ENCODE results near the gene RNASE3.

Gene RNASE3

GRCh38 chr14:20853042-20853441, 38.1 kb upstream of the RNASE3 start:
- Histone ChIP-seq H3K79me1 (ENCODE audit: low read length) (no peaks in the 10 kb centered on the region), H3K18ac (ENCODE audit: low read length) (no peak overlapping the region), H3K4me3 (ENCODE audit: low read depth, low read length) (no peak overlapping the region), H3K9ac (ENCODE audit: low read length) (no peak overlapping the region), H3K14ac (ENCODE audit: low read length) (no peak overlapping the region), H4K91ac (ENCODE audit: low read depth, low read length) (no peak overlapping the region), H2AFZ (ENCODE audit: insufficient read depth, low read length, poor library complexity) (no peak overlapping the region), H3K79me2 (ENCODE audit: control insufficient read depth, insufficient read depth, low read length, poor library complexity) (no peaks in the 10 kb centered on the region), H3K4me1 (ENCODE audit: control insufficient read depth in 1 of 2, insufficient read depth in 2 of 2, low read length in 2 of 2) (peaks cover 6 to 11% of the 10 kb centered on the region in 2 experiments), H3K27ac (ENCODE audit: low read depth, low read length) (no peak overlapping the region), H3K36me3 (ENCODE audit: control insufficient read depth in 1 of 2, insufficient read depth in 2 of 2, low read length in 2 of 2) (no peaks in the 10 kb centered on the region), H3K9me3 (ENCODE audit: insufficient read depth, low read depth, low read length) (no peaks in the 10 kb centered on the region), H3K4ac (ENCODE audit: low read depth, low read length) (no peak overlapping the region), H3K27me3 (ENCODE audit: insufficient read depth, low read length) (no peaks in the 10 kb centered on the region), H3K4me2 (ENCODE audit: low read length) (no peak overlapping the region), H2BK12ac (ENCODE audit: low read length) (no peak overlapping the region), H4K8ac (ENCODE audit: low read depth, low read length) (no peak overlapping the region), H2AK5ac (ENCODE audit: low read length) (no peak overlapping the region), H2BK5ac (ENCODE audit: low read depth, low read length, poor library complexity) (no peak overlapping the region), H2BK120ac (ENCODE audit: insufficient read depth, low read length, poor library complexity) (no peak overlapping the region), H3K23ac (ENCODE audit: low read length) (no peak overlapping the region), H4K12ac (ENCODE audit: low read depth, low read length) (no peak overlapping the region)
- no CpG with 5 or more reads among the region's 4 CpGs for WGBS (ENCODE audit: extremely low coverage, insufficient coverage, insufficient read length)
- DNase-seq = no peak

DNA sequence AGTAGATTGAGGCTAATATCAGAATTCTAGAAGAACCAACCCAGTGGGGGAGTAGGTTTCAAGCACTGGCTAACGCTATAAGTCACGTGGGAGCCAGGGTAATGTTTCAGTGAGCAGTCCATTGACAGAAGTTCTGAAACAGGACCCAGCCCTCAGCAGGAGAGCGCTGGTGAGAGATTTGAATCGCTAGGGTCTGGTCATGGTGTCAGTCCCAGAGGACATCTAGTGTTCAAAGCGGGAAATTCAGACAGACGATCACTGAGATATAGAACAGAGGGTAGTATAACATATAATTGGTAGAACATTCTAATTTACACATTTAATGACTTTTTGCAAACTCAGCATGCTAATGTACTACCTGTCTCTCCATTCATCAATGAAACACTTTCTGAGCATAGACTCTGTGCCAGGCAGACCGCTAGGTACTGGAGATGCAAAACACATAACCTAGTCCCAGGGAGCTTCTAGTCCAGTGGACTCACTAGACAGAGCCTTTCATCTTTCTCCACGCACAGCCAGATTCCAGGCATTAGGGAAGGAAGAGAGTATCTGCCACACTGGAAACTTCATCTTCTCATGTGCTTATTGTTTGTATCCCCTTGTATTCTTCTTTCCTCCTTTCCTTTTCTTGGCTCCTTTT, 35.4 kb upstream of the RNASE3 start:
- DNase-seq = peak; percentile 47 to 81
- no peak overlapping the region for H3K18ac ChIP-seq (ENCODE audit: low read length)
- H3K79me2 ChIP-seq (ENCODE audit: control insufficient read depth, insufficient read depth, low read length, poor library complexity) = no peaks in the 10 kb centered on the region
- no peak overlapping the region for H3K4me3 ChIP-seq (ENCODE audit: low read depth, low read length)
- no peaks in the 10 kb centered on the region for H3K36me3 ChIP-seq (ENCODE audit: control insufficient read depth in 1 of 2, insufficient read depth in 2 of 2, low read length in 2 of 2)
- H2AFZ ChIP-seq (ENCODE audit: insufficient read depth, low read length, poor library complexity) = no peak overlapping the region
- H3K27me3 ChIP-seq (ENCODE audit: insufficient read depth, low read length) = no peaks in the 10 kb centered on the region
- no peak overlapping the region for H3K23ac ChIP-seq (ENCODE audit: low read length)
- H4K91ac ChIP-seq (ENCODE audit: low read depth, low read length) = no peak overlapping the region
- no CpG with 5 or more reads among the region's 8 CpGs for WGBS (ENCODE audit: extremely low coverage, insufficient coverage, insufficient read length)
- no peak overlapping the region for H4K12ac ChIP-seq (ENCODE audit: low read depth, low read length)
- no peak overlapping the region for H2AK5ac ChIP-seq (ENCODE audit: low read length)
- peaks cover 1 to 2% of the 10 kb centered on the region in 2 experiments for H3K4me1 ChIP-seq (ENCODE audit: control insufficient read depth in 1 of 2, insufficient read depth in 2 of 2, low read length in 2 of 2)
- peak overlapping the region; percentile 14 for H3K4me2 ChIP-seq (ENCODE audit: low read length)
- H3K9me3 ChIP-seq (ENCODE audit: insufficient read depth, low read depth, low read length) = no peaks in the 10 kb centered on the region
- H2BK120ac ChIP-seq (ENCODE audit: insufficient read depth, low read length, poor library complexity) = no peak overlapping the region
- no peak overlapping the region for H4K8ac ChIP-seq (ENCODE audit: low read depth, low read length)
- no peak overlapping the region for H2BK12ac ChIP-seq (ENCODE audit: low read length)
- H3K14ac ChIP-seq (ENCODE audit: low read length) = no peak overlapping the region
- no peak overlapping the region for H2BK5ac ChIP-seq (ENCODE audit: low read depth, low read length, poor library complexity)
- no peak overlapping the region for H3K4ac ChIP-seq (ENCODE audit: low read depth, low read length)
- H3K27ac ChIP-seq (ENCODE audit: low read depth, low read length) = no peak overlapping the region
- no peaks in the 10 kb centered on the region for H3K79me1 ChIP-seq (ENCODE audit: low read length)
- no peak overlapping the region for H3K9ac ChIP-seq (ENCODE audit: low read length)

DNA sequence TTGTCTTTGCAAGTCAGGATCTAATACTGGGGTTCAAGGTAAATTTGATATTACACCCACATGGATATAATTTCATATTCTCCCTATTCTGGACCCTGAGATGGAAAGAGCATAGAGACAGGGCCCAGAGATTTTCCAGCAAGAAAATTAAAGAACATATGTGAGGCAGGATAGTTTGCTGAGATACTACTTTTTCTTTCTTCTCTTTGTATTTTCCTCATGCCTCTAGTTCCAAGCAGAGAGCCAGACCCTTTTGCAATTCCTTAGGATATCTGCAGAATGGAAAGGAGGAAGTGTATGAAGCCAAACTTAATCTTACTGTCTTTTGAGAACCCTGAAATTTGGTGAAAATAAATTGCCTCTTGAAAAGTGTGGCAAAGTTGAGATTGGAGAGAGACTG, 34.0 kb upstream of the RNASE3 start:
- Histone ChIP-seq H3K9ac (ENCODE audit: low read length) (no peak overlapping the region), H2AFZ (ENCODE audit: insufficient read depth, low read length, poor library complexity) (no peak overlapping the region), H3K79me2 (ENCODE audit: control insufficient read depth, insufficient read depth, low read length, poor library complexity) (no peaks in the 10 kb centered on the region), H3K4ac (ENCODE audit: low read depth, low read length) (no peak overlapping the region), H2AK5ac (ENCODE audit: low read length) (no peak overlapping the region), H3K18ac (ENCODE audit: low read length) (no peak overlapping the region), H3K14ac (ENCODE audit: low read length) (no peak overlapping the region), H2BK5ac (ENCODE audit: low read depth, low read length, poor library complexity) (no peak overlapping the region), H4K91ac (ENCODE audit: low read depth, low read length) (no peak overlapping the region), H3K4me3 (ENCODE audit: low read depth, low read length) (no peak overlapping the region), H4K12ac (ENCODE audit: low read depth, low read length) (no peak overlapping the region), H2BK120ac (ENCODE audit: insufficient read depth, low read length, poor library complexity) (no peak overlapping the region), H3K4me1 (ENCODE audit: control insufficient read depth in 1 of 2, insufficient read depth in 2 of 2, low read length in 2 of 2) (peaks cover 1 to 2% of the 10 kb centered on the region in 2 experiments), H3K27ac (ENCODE audit: low read depth, low read length) (no peak overlapping the region), H3K4me2 (ENCODE audit: low read length) (peak overlapping the region; percentile 34), H3K79me1 (ENCODE audit: low read length) (no peaks in the 10 kb centered on the region), H3K36me3 (ENCODE audit: control insufficient read depth in 1 of 2, insufficient read depth in 2 of 2, low read length in 2 of 2) (no peaks in the 10 kb centered on the region), H4K8ac (ENCODE audit: low read depth, low read length) (no peak overlapping the region), H3K9me3 (ENCODE audit: insufficient read depth, low read depth, low read length) (no peaks in the 10 kb centered on the region), H2BK12ac (ENCODE audit: low read length) (no peak overlapping the region), H3K27me3 (ENCODE audit: insufficient read depth, low read length) (no peaks in the 10 kb centered on the region), H3K23ac (ENCODE audit: low read length) (no peak overlapping the region)
- DNase-seq = no peak

- Histone ChIP-seq H3K14ac (ENCODE audit: low read length) (no peak overlapping the region), H2BK12ac (ENCODE audit: low read length) (no peak overlapping the region), H3K18ac (ENCODE audit: low read length) (no peak overlapping the region), H3K4ac (ENCODE audit: low read depth, low read length) (no peak overlapping the region), H3K23ac (ENCODE audit: low read length) (no peak overlapping the region), H4K91ac (ENCODE audit: low read depth, low read length) (no peak overlapping the region), H3K79me2 (ENCODE audit: control insufficient read depth, insufficient read depth, low read length, poor library complexity) (no peaks in the 10 kb centered on the region), H3K9ac (ENCODE audit: low read length) (no peak overlapping the region), H3K79me1 (ENCODE audit: low read length) (no peaks in the 10 kb centered on the region), H3K36me3 (ENCODE audit: control insufficient read depth in 1 of 2, insufficient read depth in 2 of 2, low read length in 2 of 2) (no peaks in the 10 kb centered on the region), H3K4me3 (ENCODE audit: low read depth, low read length) (no peak overlapping the region), H4K8ac (ENCODE audit: low read depth, low read length) (no peak overlapping the region), H2AFZ (ENCODE audit: insufficient read depth, low read length, poor library complexity) (no peak overlapping the region), H3K4me1 (ENCODE audit: control insufficient read depth in 1 of 2, insufficient read depth in 2 of 2, low read length in 2 of 2) (peaks cover 1 to 2% of the 10 kb centered on the region in 2 experiments), H2BK120ac (ENCODE audit: insufficient read depth, low read length, poor library complexity) (no peak overlapping the region), H3K4me2 (ENCODE audit: low read length) (peak overlapping the region; percentile 34), H4K12ac (ENCODE audit: low read depth, low read length) (no peak overlapping the region), H2BK5ac (ENCODE audit: low read depth, low read length, poor library complexity) (no peak overlapping the region), H3K27me3 (ENCODE audit: insufficient read depth, low read length) (no peaks in the 10 kb centered on the region), H3K27ac (ENCODE audit: low read depth, low read length) (no peak overlapping the region), H3K9me3 (ENCODE audit: insufficient read depth, low read depth, low read length) (no peaks in the 10 kb centered on the region), H2AK5ac (ENCODE audit: low read length) (no peak overlapping the region)
- WGBS (ENCODE audit: extremely low coverage, insufficient coverage, insufficient read length) = no CpG with 5 or more reads among the region's 14 CpGs
- peak; percentile 36 to 77 for DNase-seq
Measured at GRCh38 chr14:20857630-20858261, 33.4 kb upstream of the RNASE3 start.
